H1 (cell line): Measurements from ENCODE around the gene BABAM2.

Experiments used
- BACH1 ChIP-seq: IDR thresholded peaks from 2 replicates; pipeline ENCODE4 v1.6.1; 2012; ENCODE audit warnings: low read length, improper control_type of control experiment
- CHD2 ChIP-seq: IDR thresholded peaks from 2 replicates; pipeline ENCODE4 v1.6.1; 2012; ENCODE audit warnings: low read length, improper control_type of control experiment
- EP300 ChIP-seq, 2 experiments: IDR thresholded peaks; 1 replicate in 1 of 2; 2 replicates in 1 of 2; pipeline ENCODE4 v1.6.1; 2011 to 2012; ENCODE audit warnings: low read depth in 2 of 2, low read length in 2 of 2, mild to moderate bottlenecking in 2 of 2, borderline replicate concordance in 1 of 2, inconsistent platforms in 1 of 2, moderate library complexity in 1 of 2
- GABPA ChIP-seq: IDR thresholded peaks from 2 replicates; pipeline ENCODE4 v1.6.1; 2011; ENCODE audit warnings: mild to moderate bottlenecking, low read length, moderate library complexity, borderline replicate concordance; ENCODE audit not compliant: insufficient read depth
- JUN ChIP-seq: IDR thresholded peaks from 2 replicates; pipeline ENCODE4 v1.6.1; 2011; ENCODE audit warnings: low read depth, mild to moderate bottlenecking, improper control_type of control experiment, low read length
- KDM4A ChIP-seq: IDR thresholded peaks from one replicate; pipeline ENCODE4 v1.7.1; 2012; ENCODE audit warnings: low read depth, mild to moderate bottlenecking, moderate library complexity, low read length, inconsistent platforms; ENCODE audit not compliant: severe bottlenecking
- POLR2AphosphoS5 ChIP-seq: IDR thresholded peaks from 2 replicates; pipeline ENCODE4 v1.6.1; 2011; ENCODE audit warnings: low read depth, low read length
- RAD21 ChIP-seq, 2 experiments: IDR thresholded peaks in 1 of 2; conservative IDR thresholded peaks in 1 of 2; 2 replicates each; pipeline ENCODE4 v1.6.1; 2011; ENCODE audit warnings: low read depth in 2 of 2, low read length in 2 of 2, improper control_type of control experiment in 1 of 2, inconsistent platforms in 1 of 2, mild to moderate bottlenecking in 1 of 2, moderate library complexity in 1 of 2
- SIRT6 ChIP-seq: IDR thresholded peaks from one replicate; pipeline ENCODE4 v1.7.1; 2012; ENCODE audit warnings: low read length, inconsistent platforms
- TAF1 ChIP-seq: IDR thresholded peaks from 2 replicates; pipeline ENCODE4 v1.6.1; 2011; ENCODE audit warnings: mild to moderate bottlenecking, low read depth, low read length
- ZNF274 ChIP-seq: IDR thresholded peaks from 2 replicates; pipeline ENCODE4 v1.7.0; 2012; ENCODE audit warnings: low read length, borderline replicate concordance; ENCODE audit errors: extremely low read depth
- TF ChIP-seq, protein P1 (sequence below), 3 experiments: IDR thresholded peaks; 1 replicate in 2 of 3; 2 replicates in 1 of 3; pipeline versions ENCODE4 v1.5.1 to v1.6.1; 2011; ENCODE audit warnings: low read length in 3 of 3, mild to moderate bottlenecking in 3 of 3, inconsistent platforms in 2 of 3, low read depth in 1 of 3, moderate library complexity in 1 of 3; ENCODE audit not compliant: insufficient read depth in 1 of 3; ENCODE audit errors: control extremely low read depth in 1 of 3
- TF ChIP-seq, protein P2 (sequence below): IDR thresholded peaks from 2 replicates; pipeline ENCODE4 v1.6.1; 2011; ENCODE audit warnings: low read depth, mild to moderate bottlenecking, low read length; ENCODE audit not compliant: insufficient read depth

DNA sequence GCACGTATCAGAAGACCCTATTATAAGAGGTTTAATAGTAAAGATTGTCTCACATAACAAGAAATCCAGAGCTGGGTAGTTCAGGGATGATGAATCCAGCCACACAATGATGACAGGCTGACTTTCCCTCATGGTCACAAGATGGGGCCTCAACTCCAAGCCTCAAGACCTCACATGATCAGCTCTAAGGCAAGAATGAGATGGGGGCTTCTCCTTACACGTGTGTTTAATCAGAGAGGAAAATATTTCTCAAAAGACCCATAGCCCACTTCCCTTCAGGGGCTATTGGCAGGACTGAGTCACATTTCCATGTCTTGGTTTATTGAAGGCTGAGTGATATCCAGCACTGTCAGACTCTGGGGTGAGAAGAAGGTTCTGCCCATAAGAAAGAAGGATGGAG is 402.0 kb downstream of the BABAM2 start:
- TF ChIP-seq, protein P1, sequence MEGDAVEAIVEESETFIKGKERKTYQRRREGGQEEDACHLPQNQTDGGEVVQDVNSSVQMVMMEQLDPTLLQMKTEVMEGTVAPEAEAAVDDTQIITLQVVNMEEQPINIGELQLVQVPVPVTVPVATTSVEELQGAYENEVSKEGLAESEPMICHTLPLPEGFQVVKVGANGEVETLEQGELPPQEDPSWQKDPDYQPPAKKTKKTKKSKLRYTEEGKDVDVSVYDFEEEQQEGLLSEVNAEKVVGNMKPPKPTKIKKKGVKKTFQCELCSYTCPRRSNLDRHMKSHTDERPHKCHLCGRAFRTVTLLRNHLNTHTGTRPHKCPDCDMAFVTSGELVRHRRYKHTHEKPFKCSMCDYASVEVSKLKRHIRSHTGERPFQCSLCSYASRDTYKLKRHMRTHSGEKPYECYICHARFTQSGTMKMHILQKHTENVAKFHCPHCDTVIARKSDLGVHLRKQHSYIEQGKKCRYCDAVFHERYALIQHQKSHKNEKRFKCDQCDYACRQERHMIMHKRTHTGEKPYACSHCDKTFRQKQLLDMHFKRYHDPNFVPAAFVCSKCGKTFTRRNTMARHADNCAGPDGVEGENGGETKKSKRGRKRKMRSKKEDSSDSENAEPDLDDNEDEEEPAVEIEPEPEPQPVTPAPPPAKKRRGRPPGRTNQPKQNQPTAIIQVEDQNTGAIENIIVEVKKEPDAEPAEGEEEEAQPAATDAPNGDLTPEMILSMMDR (IDR thresholded peaks at IDR 0.05; ENCODE audit: control extremely low read depth in 1 of 3, insufficient read depth in 1 of 3, low read depth in 1 of 3, low read length in 3 of 3) = no peak
- TF ChIP-seq EP300 (IDR thresholded peaks at IDR 0.05; ENCODE audit: borderline replicate concordance in 1 of 2, low read depth in 2 of 2, low read length in 2 of 2) (no peak), KDM4A (no peak), GABPA (no peak), TAF1 (no peak), RAD21 (IDR thresholded peaks at IDR 0.05 in 1 of 2, conservative IDR thresholded peaks at IDR 0.05 in 1 of 2; ENCODE audit: low read depth in 2 of 2, low read length in 2 of 2) (no peak), SIRT6 (no peak), JUN (no peak), BACH1 (no peak), ZNF274 (no peak), POLR2AphosphoS5 (no peak), CHD2 (no peak)
- TF ChIP-seq, protein P2, sequence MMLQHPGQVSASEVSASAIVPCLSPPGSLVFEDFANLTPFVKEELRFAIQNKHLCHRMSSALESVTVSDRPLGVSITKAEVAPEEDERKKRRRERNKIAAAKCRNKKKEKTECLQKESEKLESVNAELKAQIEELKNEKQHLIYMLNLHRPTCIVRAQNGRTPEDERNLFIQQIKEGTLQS = no peak
